Stimulated activated CD4-positive, alpha-beta T cell treated with anti-CD3 and anti-CD28 coated beads, Interleukin-1b, Interleukin-23, amount 100 ng/mL, for 1 hour (primary cell): ENCODE results near the gene LRRC8E.
"Not testable (repeated sequence)": the region's sequence is repeated elsewhere in the genome, so short reads cannot be mapped to it uniquely, and the experiment has no call there.

Source experiments
- DNase-seq, 2 donors: peaks; one replicate each; pipeline ENCODE4 v3.0.0-alpha.2; 2020; ENCODE audit warnings: low read depth in 2 of 2

LRRC8E gene

GRCh38 chr19:7855426-7856108 is 32.7 kb upstream of the LRRC8E start:
- no peak for DNase-seq

- no peak for DNase-seq
Observed at GRCh38 chr19:7856109-7856591, 32.2 kb upstream of the LRRC8E start.

- no peak for DNase-seq
Observed at GRCh38 chr19:7856679-7857663, 31.3 kb upstream of the LRRC8E start.

- DNase-seq = no peak
Observed at GRCh38 chr19:7857727-7858108, 30.6 kb upstream of the LRRC8E start.

- no peak for DNase-seq
Observed at GRCh38 chr19:7858109-7858770, 30.1 kb upstream of the LRRC8E start.

GRCh38 chr19:7859087-7859486 is 29.2 kb upstream of the LRRC8E start:
- not testable (repeated sequence) for DNase-seq

GRCh38 chr19:7859831-7860713 is 28.2 kb upstream of the LRRC8E start:
- DNase-seq = no peak

- DNase-seq = no peak
Observed at GRCh38 chr19:7860714-7861618, 27.3 kb upstream of the LRRC8E start.

- DNase-seq = no peak
Observed at GRCh38 chr19:7861619-7862412, 26.5 kb upstream of the LRRC8E start.

- peak; percentile 42 to 47 for DNase-seq
Observed at GRCh38 chr19:7862413-7862951, 25.8 kb upstream of the LRRC8E start.

GRCh38 chr19:7863157-7863970 is 24.9 kb upstream of the LRRC8E start:
- DNase-seq = no peak

- no peak for DNase-seq
Observed at GRCh38 chr19:7863971-7864689, 24.2 kb upstream of the LRRC8E start.

GRCh38 chr19:7864690-7865074 is 23.6 kb upstream of the LRRC8E start:
- no peak for DNase-seq

- no peak for DNase-seq
Observed at GRCh38 chr19:7865262-7865911, 22.9 kb upstream of the LRRC8E start.

- DNase-seq = no peak
Observed at GRCh38 chr19:7866399-7867091, 21.8 kb upstream of the LRRC8E start.

- DNase-seq = no peak
Observed at GRCh38 chr19:7867092-7867844, 21.0 kb upstream of the LRRC8E start.
